Stimulated activated naive B cell treated with anti-CD40 and anti-IgM and Interleukin-4, amounts not matched to agents 10 μg/mL and 1 μg/mL and 100 μg/mL, for 72 hours (primary cell): ENCODE measurements around the gene TENM4.

Experiments
- ATAC-seq, 2 donors: fragments of 150-1000 bp; cut with Tn5 transposase; replicated peaks; 2 replicates each; pipeline ENCODE4 v1.10.0; 2021; ENCODE audit warnings: moderate library complexity in 1 of 2
- DNase-seq: peaks from one replicate; pipeline ENCODE4 v3.0.0; 2021
- H3K27ac Mint-ChIP-seq: one replicate; pipeline ENCODE4 v1.8.0; 2022; ENCODE audit warnings: mild to moderate bottlenecking, mixed read lengths
- H3K27me3 Mint-ChIP-seq, 2 donors: one replicate each; pipeline ENCODE4 v1.8.0; 2022; ENCODE audit warnings: mixed read lengths in 2 of 2
- H3K36me3 Mint-ChIP-seq, 2 donors: one replicate each; pipeline ENCODE4 v1.8.0; 2022; ENCODE audit warnings: mixed read lengths in 2 of 2, mild to moderate bottlenecking in 1 of 2
- H3K4me1 Mint-ChIP-seq, 2 donors: one replicate each; pipeline ENCODE4 v1.8.0; 2022; ENCODE audit warnings: mixed read lengths in 2 of 2, mild to moderate bottlenecking in 1 of 2
- H3K4me3 Mint-ChIP-seq, 2 donors: one replicate each; pipeline ENCODE4 v1.8.0; 2022; ENCODE audit warnings: mild to moderate bottlenecking in 2 of 2, mixed read lengths in 2 of 2, moderate library complexity in 1 of 2
- H3K9me3 Mint-ChIP-seq, 2 donors: one replicate each; pipeline ENCODE4 v1.8.0; 2022; ENCODE audit warnings: mixed read lengths in 2 of 2, mild to moderate bottlenecking in 1 of 2

TENM4 gene

GRCh38 chr11:78715639-78716311 lies 725.1 kb downstream of the TENM4 start:
- H3K36me3 Mint-ChIP-seq: no peaks in the 10 kb centered on the region
- ATAC-seq (peak; percentile 88), DNase-seq (peak; percentile 13)
- H3K27ac Mint-ChIP-seq: no peak overlapping the region
- H3K4me3 Mint-ChIP-seq: no peak overlapping the region
- H3K9me3 Mint-ChIP-seq: peaks cover 0 to 1% of the 10 kb centered on the region in 2 donors
- no peaks in the 10 kb centered on the region for H3K4me1 Mint-ChIP-seq
- peaks cover 6% of the 10 kb centered on the region in 2 donors for H3K27me3 Mint-ChIP-seq

- H3K4me1 Mint-ChIP-seq: no peaks in the 10 kb centered on the region
- H3K36me3 Mint-ChIP-seq: no peaks in the 10 kb centered on the region
- no peak overlapping the region for H3K4me3 Mint-ChIP-seq
- ATAC-seq (no peak), DNase-seq (no peak)
- no peak overlapping the region for H3K27ac Mint-ChIP-seq
- peaks cover 6% of the 10 kb centered on the region in 2 donors for H3K27me3 Mint-ChIP-seq
- peaks cover 0 to 1% of the 10 kb centered on the region in 2 donors for H3K9me3 Mint-ChIP-seq
Observed at GRCh38 chr11:78714539-78714938, 726.3 kb downstream of the TENM4 start.

- H3K4me3 Mint-ChIP-seq: no peak overlapping the region
- H3K27ac Mint-ChIP-seq: no peak overlapping the region
- ATAC-seq: no peak
Observed at GRCh38 chr11:78711735-78712134, 729.1 kb downstream of the TENM4 start.

GRCh38 chr11:78710417-78710816 lies 730.4 kb downstream of the TENM4 start:
- H3K36me3 Mint-ChIP-seq: no peaks in the 10 kb centered on the region

More at GRCh38 chr11:78711735-78712134, 729.1 kb downstream of the TENM4 start:
- Mint-ChIP-seq H3K9me3 (peaks cover 0 to 1% of the 10 kb centered on the region in 2 donors), H3K4me1 (no peaks in the 10 kb centered on the region), H3K36me3 (no peaks in the 10 kb centered on the region), H3K27me3 (peaks cover 0 to 6% of the 10 kb centered on the region in 2 donors)
- no peak for DNase-seq

GRCh38 chr11:78708388-78708787 lies 732.4 kb downstream of the TENM4 start:
- Mint-ChIP-seq H3K36me3 (no peaks in the 10 kb centered on the region), H3K4me3 (no peak overlapping the region), H3K9me3 (peaks cover 0 to 1% of the 10 kb centered on the region in 2 donors), H3K4me1 (no peaks in the 10 kb centered on the region), H3K27me3 (no peaks in the 10 kb centered on the region), H3K27ac (no peak overlapping the region)
- no peak for DNase-seq
- no peak for ATAC-seq

More at GRCh38 chr11:78710417-78710816, 730.4 kb downstream of the TENM4 start:
- no peaks in the 10 kb centered on the region for H3K4me1 Mint-ChIP-seq
- no peak for DNase-seq
- H3K9me3 Mint-ChIP-seq: peaks cover 0 to 1% of the 10 kb centered on the region in 2 donors
- no peak for ATAC-seq
- H3K27ac Mint-ChIP-seq: no peak overlapping the region
- peaks cover 0 to 6% of the 10 kb centered on the region in 2 donors for H3K27me3 Mint-ChIP-seq
- H3K4me3 Mint-ChIP-seq: no peak overlapping the region

GRCh38 chr11:78706551-78706950 lies 734.3 kb downstream of the TENM4 start:
- H3K9me3 Mint-ChIP-seq: no peaks in the 10 kb centered on the region
- ATAC-seq (no peak), DNase-seq (no peak)
- H3K27ac Mint-ChIP-seq: no peak overlapping the region
- no peaks in the 10 kb centered on the region for H3K4me1 Mint-ChIP-seq
- H3K4me3 Mint-ChIP-seq: no peak overlapping the region
- H3K27me3 Mint-ChIP-seq: no peaks in the 10 kb centered on the region
- H3K36me3 Mint-ChIP-seq: no peaks in the 10 kb centered on the region

- ATAC-seq: no peak
- no peak for DNase-seq
- Mint-ChIP-seq H3K27ac (no peak overlapping the region), H3K27me3 (no peaks in the 10 kb centered on the region), H3K9me3 (no peaks in the 10 kb centered on the region), H3K4me3 (no peak overlapping the region), H3K4me1 (no peaks in the 10 kb centered on the region), H3K36me3 (no peaks in the 10 kb centered on the region)
Observed at GRCh38 chr11:78704811-78705210, 736.0 kb downstream of the TENM4 start.

GRCh38 chr11:78699609-78700135 lies 741.2 kb downstream of the TENM4 start:
- Mint-ChIP-seq H3K36me3 (no peaks in the 10 kb centered on the region), H3K4me3 (no peak overlapping the region), H3K27ac (no peak overlapping the region), H3K9me3 (no peaks in the 10 kb centered on the region), H3K4me1 (no peaks in the 10 kb centered on the region), H3K27me3 (peaks cover 14 to 23% of the 10 kb centered on the region in 2 donors)
- no peak for ATAC-seq
- DNase-seq: no peak

GRCh38 chr11:78698612-78699011 lies 742.2 kb downstream of the TENM4 start:
- Mint-ChIP-seq H3K9me3 (no peaks in the 10 kb centered on the region), H3K27ac (no peak overlapping the region)

GRCh38 chr11:78696177-78696576 lies 744.7 kb downstream of the TENM4 start:
- no peak for ATAC-seq
- DNase-seq: no peak
- Mint-ChIP-seq H3K4me3 (no peak overlapping the region), H3K27ac (no peak overlapping the region), H3K27me3 (peaks cover 17 to 27% of the 10 kb centered on the region in 2 donors), H3K36me3 (no peaks in the 10 kb centered on the region), H3K4me1 (no peaks in the 10 kb centered on the region), H3K9me3 (no peaks in the 10 kb centered on the region)

More at GRCh38 chr11:78698612-78699011, 742.2 kb downstream of the TENM4 start:
- Mint-ChIP-seq H3K27me3 (peaks cover 16 to 27% of the 10 kb centered on the region in 2 donors), H3K4me1 (no peaks in the 10 kb centered on the region), H3K4me3 (no peak overlapping the region), H3K36me3 (no peaks in the 10 kb centered on the region)
- ATAC-seq: no peak
- no peak for DNase-seq

GRCh38 chr11:78694152-78694551 lies 746.7 kb downstream of the TENM4 start:
- H3K9me3 Mint-ChIP-seq: no peaks in the 10 kb centered on the region
- ATAC-seq (no peak), DNase-seq (no peak)
- peaks cover 19 to 37% of the 10 kb centered on the region in 2 donors for H3K27me3 Mint-ChIP-seq
- no peak overlapping the region for H3K4me3 Mint-ChIP-seq
- H3K36me3 Mint-ChIP-seq: no peaks in the 10 kb centered on the region
- H3K27ac Mint-ChIP-seq: no peak overlapping the region
- no peaks in the 10 kb centered on the region for H3K4me1 Mint-ChIP-seq

GRCh38 chr11:78691215-78691614 lies 749.6 kb downstream of the TENM4 start:
- H3K27me3 Mint-ChIP-seq: peaks cover 8 to 29% of the 10 kb centered on the region in 2 donors
- no peak for DNase-seq
- ATAC-seq: no peak
- no peaks in the 10 kb centered on the region for H3K4me1 Mint-ChIP-seq
- no peaks in the 10 kb centered on the region for H3K9me3 Mint-ChIP-seq
- H3K27ac Mint-ChIP-seq: no peak overlapping the region
- no peaks in the 10 kb centered on the region for H3K36me3 Mint-ChIP-seq
- no peak overlapping the region for H3K4me3 Mint-ChIP-seq

- Mint-ChIP-seq H3K4me3 (no peak overlapping the region), H3K27ac (no peak overlapping the region), H3K36me3 (no peaks in the 10 kb centered on the region), H3K4me1 (no peaks in the 10 kb centered on the region), H3K27me3 (peaks cover 8 to 28% of the 10 kb centered on the region in 2 donors), H3K9me3 (no peaks in the 10 kb centered on the region)
- DNase-seq (no peak), ATAC-seq (no peak)
Observed at GRCh38 chr11:78690352-78690987, 750.4 kb downstream of the TENM4 start.

- peaks cover 9 to 26% of the 10 kb centered on the region in 2 donors for H3K27me3 Mint-ChIP-seq
- H3K27ac Mint-ChIP-seq: no peak overlapping the region
- no peaks in the 10 kb centered on the region for H3K36me3 Mint-ChIP-seq
- no peak overlapping the region for H3K4me3 Mint-ChIP-seq
- DNase-seq (no peak), ATAC-seq (no peak)
- no peaks in the 10 kb centered on the region for H3K4me1 Mint-ChIP-seq
- no peaks in the 10 kb centered on the region for H3K9me3 Mint-ChIP-seq
Observed at GRCh38 chr11:78689585-78690153, 751.2 kb downstream of the TENM4 start.

- Mint-ChIP-seq H3K4me3 (no peak overlapping the region), H3K9me3 (no peaks in the 10 kb centered on the region), H3K36me3 (no peaks in the 10 kb centered on the region), H3K27ac (no peak overlapping the region), H3K27me3 (peaks cover 8 to 28% of the 10 kb centered on the region in 2 donors), H3K4me1 (no peaks in the 10 kb centered on the region)
- DNase-seq (no peak), ATAC-seq (no peak)
Observed at GRCh38 chr11:78689101-78689500, 751.7 kb downstream of the TENM4 start.
